ENCODE results near the gene ADAMTS1.

Gene ADAMTS1

GRCh38 chr21:26847002-26847401 is 1.8 kb upstream of the ADAMTS1 start:
- H3K4me3 ChIP-seq (ENCODE audit: low read depth, low read length): peak overlapping the region; percentile 90; the same call in 1 of the 2 replicates
- no peaks in the 10 kb centered on the region; the same call in 1 of the 2 replicates for H3K4me1 ChIP-seq (ENCODE audit: control insufficient read depth, insufficient read depth, low read length)
- ChIA-PET POLR2A (interaction anchor here (1.3 kb wide), 1 partner anchor 1899 kb away, joined by 3 read pairs; no protein-coding TSS in a partner anchor), CTCF (interaction anchor here (0.5 to 3.3 kb wide), 16 partner anchors 9 to 1897 kb away, joined by 3 to 37 read pairs (median 3); no protein-coding TSS in a partner anchor)
- H3K36me3 ChIP-seq (ENCODE audit: control insufficient read depth in 2 of 2, insufficient read depth in 1 of 2, low read length in 2 of 2): peaks cover 2 to 16% of the 10 kb centered on the region in 2 experiments; a peak in 2 of 3 replicates
- H3K27ac ChIP-seq (ENCODE audit: extremely low read depth, low read depth, low read length): peak overlapping the region; percentile 99
- no peak for TF ChIP-seq ZNF544 (tag by site-specific recombination; IDR thresholded peaks at IDR 0.05)
- TF ChIP-seq ZNF174 (tag by site-specific recombination; IDR thresholded peaks at IDR 0.05): no peak
- TF ChIP-seq ZNF660 (tag by site-specific recombination; IDR thresholded peaks at IDR 0.05): no peak
- no peak for TF ChIP-seq ZNF24 (tag by site-specific recombination; IDR thresholded peaks at IDR 0.05)
- H3K9me3 ChIP-seq (ENCODE audit: control insufficient read depth, insufficient read depth, low read depth, low read length): no peaks in the 10 kb centered on the region

- peak overlapping the region; percentile 99 for H3K27ac ChIP-seq (ENCODE audit: extremely low read depth, low read depth, low read length)
- TF ChIP-seq CTCF (tag by site-specific recombination; IDR thresholded peaks at IDR 0.05) (peak; percentile 22; the same call in 1 of the 2 replicates), ZNF221 (tag by site-specific recombination; IDR thresholded peaks at IDR 0.05; ENCODE audit: borderline replicate concordance) (no peak), ZSCAN30 (tag by site-specific recombination; IDR thresholded peaks at IDR 0.05) (peak; percentile 14; the same call in 1 of the 2 replicates), SP3 (tag by site-specific recombination; IDR thresholded peaks at IDR 0.05) (peak; percentile 87), ZNF768 (tag by site-specific recombination; IDR thresholded peaks at IDR 0.05) (no peak), BCL11A (tag by site-specific recombination; IDR thresholded peaks at IDR 0.05; ENCODE audit: low read depth) (no peak), ZBTB20 (tag by site-specific recombination; IDR thresholded peaks at IDR 0.05) (peak; percentile 66; the same call in 1 of the 2 replicates), ZNF521 (tag by site-specific recombination; IDR thresholded peaks at IDR 0.05) (no peak), ZBTB8A (tag by site-specific recombination; IDR thresholded peaks at IDR 0.05) (no peak), ZNF362 (tag by site-specific recombination; IDR thresholded peaks at IDR 0.05) (peak; percentile 88; the same call in 1 of the 2 replicates), ZNF704 (tag by site-specific recombination; IDR thresholded peaks at IDR 0.05) (no peak), SCRT1 (tag by site-specific recombination; IDR thresholded peaks at IDR 0.05; ENCODE audit: borderline replicate concordance) (peak; percentile 93), PRDM1 (tag by site-specific recombination; IDR thresholded peaks at IDR 0.05) (peak; percentile 70; the same call in 1 of the 2 replicates), ZBTB10 (tag by site-specific recombination; IDR thresholded peaks at IDR 0.05) (peak; percentile 34; the same call in 1 of the 2 replicates), SP2 (tag by site-specific recombination; IDR thresholded peaks at IDR 0.05) (peak; percentile 95), ZNF626 (tag by site-specific recombination; IDR thresholded peaks at IDR 0.05) (no peak), KLF8 (tag by site-specific recombination; IDR thresholded peaks at IDR 0.05) (peak; percentile 85), ZXDB (tag by site-specific recombination; IDR thresholded peaks at IDR 0.05) (peak; percentile 69), IKZF3 (tag by site-specific recombination; IDR thresholded peaks at IDR 0.05) (peak; percentile 62; the same call in 1 of the 2 replicates), ZNF114 (tag by site-specific recombination; IDR thresholded peaks at IDR 0.05) (no peak), ZFHX2 (tag by site-specific recombination; conservative IDR thresholded peaks at IDR 0.05) (peak; percentile 81), ZFP3 (tag by site-specific recombination; IDR thresholded peaks at IDR 0.05; ENCODE audit: low read depth) (no peak), KLF7 (tag by site-specific recombination; IDR thresholded peaks at IDR 0.05; ENCODE audit: borderline replicate concordance) (peak; percentile 50; the same call in 1 of the 2 replicates)
These were observed 1.1 kb upstream of the ADAMTS1 start for GRCh38 chr21:26846036-26846931.

More at GRCh38 chr21:26846036-26846931, 1.1 kb upstream of the ADAMTS1 start:
- ChIA-PET POLR2A (interaction anchor here (0.6 to 3.9 kb wide), 14 partner anchors 10 to 1900 kb away, joined by 3 to 34 read pairs (median 7); partner anchors contain the start of gene ADAMTS5), CTCF (interaction anchor here (0.6 to 3.3 kb wide), 20 partner anchors 8 to 1898 kb away, joined by 3 to 37 read pairs (median 3); no protein-coding TSS in a partner anchor)
- peaks cover 9 to 23% of the 10 kb centered on the region in 2 experiments for H3K36me3 ChIP-seq (ENCODE audit: control insufficient read depth in 2 of 2, insufficient read depth in 1 of 2, low read length in 2 of 2)
- no peaks in the 10 kb centered on the region for H3K9me3 ChIP-seq (ENCODE audit: control insufficient read depth, insufficient read depth, low read depth, low read length)
- peak overlapping the region; percentile 90 for H3K4me3 ChIP-seq (ENCODE audit: low read depth, low read length)
- H3K4me1 ChIP-seq (ENCODE audit: control insufficient read depth, insufficient read depth, low read length): no peaks in the 10 kb centered on the region; the same call in 1 of the 2 replicates

Data from HEK293 (cell line).